ENCODE measurements around the gene ARIH2.
A peak's percentile ranks its signal among the peaks of the same experiment; 100 is the strongest.

The ARIH2 gene

DNA sequence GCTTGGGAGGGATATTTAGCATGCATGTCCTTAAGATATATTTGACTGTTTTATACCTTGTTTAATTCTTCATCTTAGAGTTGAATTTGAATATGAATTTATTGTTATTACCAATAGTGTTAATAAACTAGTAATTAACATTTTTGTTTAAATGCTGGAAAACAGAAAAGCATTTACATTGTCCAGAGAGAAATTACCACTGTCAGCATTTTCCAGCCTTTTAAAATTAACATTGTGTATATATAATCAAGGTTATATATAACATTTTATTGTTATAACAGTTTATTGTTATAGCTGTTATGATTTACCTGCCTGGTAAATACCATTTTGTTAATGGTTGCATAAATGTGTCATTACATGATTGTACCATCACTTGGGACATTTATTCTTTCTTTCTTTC is 63.4 kb downstream of the ARIH2 start:
- H3K9ac ChIP-seq (ENCODE audit: low read depth, low read length): no peak overlapping the region
- H3K9me3 ChIP-seq (replicated peaks; ENCODE audit: low read length): no peaks in the 10 kb centered on the region
- H3K4me3 ChIP-seq (ENCODE audit: low read length): no peak overlapping the region
- no peaks in the 10 kb centered on the region for H3K27me3 ChIP-seq (ENCODE audit: control insufficient read depth, insufficient read depth, low read length)
- no peak overlapping the region for H3K4me2 ChIP-seq (ENCODE audit: low read length)
- no peaks in the 10 kb centered on the region for H3K4me1 ChIP-seq (ENCODE audit: control insufficient read depth, insufficient read depth, low read length)
- peaks cover 63% of the 10 kb centered on the region for H3K36me3 ChIP-seq (ENCODE audit: insufficient read depth, low read length)

DNA sequence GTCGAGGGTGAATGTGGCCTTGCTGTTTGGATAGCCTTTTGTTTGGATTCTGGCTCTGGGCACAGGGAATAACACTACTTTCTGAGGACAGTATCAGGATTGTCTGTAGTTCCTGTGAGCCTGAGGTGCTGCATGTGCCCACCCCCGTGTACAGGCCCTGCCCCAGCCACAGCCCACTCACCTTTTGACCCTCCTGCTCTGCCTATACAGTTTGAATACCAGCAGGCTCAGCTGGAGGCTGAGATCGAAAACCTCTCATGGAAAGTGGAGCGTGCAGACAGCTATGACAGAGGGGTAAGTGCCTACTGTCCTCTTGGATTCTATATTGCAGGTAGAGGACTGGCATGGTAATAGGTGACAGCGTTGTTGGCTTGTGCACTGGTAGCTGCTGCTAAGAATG is 64.0 kb downstream of the ARIH2 start:
- H3K4me2 ChIP-seq (ENCODE audit: low read length): no peak overlapping the region
- H3K27me3 ChIP-seq (ENCODE audit: control insufficient read depth, insufficient read depth, low read length): no peaks in the 10 kb centered on the region
- no peaks in the 10 kb centered on the region for H3K4me1 ChIP-seq (ENCODE audit: control insufficient read depth, insufficient read depth, low read length)
- no peaks in the 10 kb centered on the region for H3K9me3 ChIP-seq (replicated peaks; ENCODE audit: low read length)
- peaks cover 61% of the 10 kb centered on the region for H3K36me3 ChIP-seq (ENCODE audit: insufficient read depth, low read length)
- no peak overlapping the region for H3K9ac ChIP-seq (ENCODE audit: low read depth, low read length)
- H3K4me3 ChIP-seq (ENCODE audit: low read length): no peak overlapping the region

DNA sequence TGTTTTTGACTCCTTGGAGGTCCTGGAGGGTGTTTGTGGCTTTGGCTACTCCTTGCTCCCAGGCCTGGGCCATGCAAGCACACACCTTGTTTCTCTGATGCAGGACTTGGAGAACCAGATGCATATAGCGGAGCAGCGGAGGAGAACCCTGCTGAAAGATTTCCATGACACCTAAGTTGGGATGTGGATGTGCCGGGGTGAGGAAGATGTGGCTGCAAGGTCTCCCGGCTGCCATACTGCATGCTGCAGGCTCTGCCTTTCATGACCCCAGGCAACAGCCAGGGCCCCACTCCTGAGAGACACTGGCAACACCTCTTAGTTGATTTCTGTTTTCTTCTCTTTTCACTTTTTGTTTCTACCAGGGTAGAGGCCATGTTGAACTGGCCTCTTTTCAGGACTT is 64.5 kb downstream of the ARIH2 start:
- H3K4me2 ChIP-seq (ENCODE audit: low read length): no peak overlapping the region
- H3K36me3 ChIP-seq (ENCODE audit: insufficient read depth, low read length): peaks cover 56% of the 10 kb centered on the region
- no peak overlapping the region for H3K9ac ChIP-seq (ENCODE audit: low read depth, low read length)
- no peak overlapping the region for H3K4me3 ChIP-seq (ENCODE audit: low read length)
- no peaks in the 10 kb centered on the region for H3K27me3 ChIP-seq (ENCODE audit: control insufficient read depth, insufficient read depth, low read length)
- no peaks in the 10 kb centered on the region for H3K9me3 ChIP-seq (replicated peaks; ENCODE audit: low read length)
- H3K4me1 ChIP-seq (ENCODE audit: control insufficient read depth, insufficient read depth, low read length): no peaks in the 10 kb centered on the region

DNA sequence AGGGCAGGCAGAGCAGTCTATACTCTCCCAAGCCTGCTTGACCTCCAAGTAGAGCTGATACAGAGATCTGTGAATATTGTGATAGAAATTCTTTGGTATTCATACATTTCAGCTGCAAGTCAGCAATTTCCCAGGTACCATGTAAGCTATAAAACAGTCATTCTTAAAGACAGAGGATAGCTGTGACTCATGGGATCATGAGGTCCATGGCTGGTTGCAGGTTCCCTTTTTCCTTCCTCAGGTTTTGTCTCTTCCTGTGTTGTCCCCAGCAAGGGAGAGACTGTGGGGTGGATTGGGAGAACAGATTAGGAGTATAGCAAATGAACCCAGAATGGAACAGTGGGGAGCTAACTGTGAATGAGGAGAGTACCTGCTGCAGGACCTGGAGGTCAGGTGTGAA is 66.0 kb downstream of the ARIH2 start:
- Histone ChIP-seq H3K9ac (ENCODE audit: low read depth, low read length) (no peak overlapping the region), H3K4me1 (ENCODE audit: control insufficient read depth, insufficient read depth, low read length) (peaks cover 8% of the 10 kb centered on the region), H3K36me3 (ENCODE audit: insufficient read depth, low read length) (peaks cover 47% of the 10 kb centered on the region), H3K9me3 (replicated peaks; ENCODE audit: low read length) (no peaks in the 10 kb centered on the region), H3K4me2 (ENCODE audit: low read length) (no peak overlapping the region), H3K27me3 (ENCODE audit: control insufficient read depth, insufficient read depth, low read length) (no peaks in the 10 kb centered on the region), H3K4me3 (ENCODE audit: low read length) (no peak overlapping the region)

DNA sequence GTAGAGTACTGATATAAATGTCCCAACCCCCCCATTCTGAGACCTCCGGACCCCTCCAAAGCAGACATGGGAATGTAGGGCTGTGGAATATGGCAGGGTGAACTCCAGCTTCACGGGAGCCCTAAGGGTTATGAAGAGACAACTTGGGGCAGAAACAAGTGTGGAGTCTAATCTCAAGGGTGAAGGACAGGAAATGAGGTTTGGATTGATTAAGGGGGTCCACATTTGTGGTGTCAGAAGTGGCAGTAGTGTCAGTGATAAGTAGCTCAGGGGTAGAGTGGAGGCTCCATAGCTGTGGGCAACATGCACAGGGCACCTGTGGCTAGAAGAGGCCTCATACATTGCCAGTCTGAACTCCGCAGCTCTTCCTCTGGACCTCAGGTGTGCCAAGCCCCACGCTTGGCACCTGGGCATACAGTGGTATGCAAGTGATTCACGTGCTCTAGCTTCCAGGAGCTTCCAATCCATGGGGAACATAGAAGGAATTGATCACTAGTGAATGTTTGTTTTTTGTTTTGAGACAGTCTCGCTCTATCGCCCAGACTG is 67.3 kb downstream of the ARIH2 start:
- H3K4me1 ChIP-seq (ENCODE audit: control insufficient read depth, insufficient read depth, low read length): peaks cover 12% of the 10 kb centered on the region
- H3K4me2 ChIP-seq (ENCODE audit: low read length): no peak overlapping the region
- no peak overlapping the region for H3K4me3 ChIP-seq (ENCODE audit: low read length)
- H3K27me3 ChIP-seq (ENCODE audit: control insufficient read depth, insufficient read depth, low read length): no peaks in the 10 kb centered on the region
- H3K36me3 ChIP-seq (ENCODE audit: insufficient read depth, low read length): peaks cover 38% of the 10 kb centered on the region
- H3K9ac ChIP-seq (ENCODE audit: low read depth, low read length): no peak overlapping the region
- no peaks in the 10 kb centered on the region for H3K9me3 ChIP-seq (replicated peaks; ENCODE audit: low read length)

DNA sequence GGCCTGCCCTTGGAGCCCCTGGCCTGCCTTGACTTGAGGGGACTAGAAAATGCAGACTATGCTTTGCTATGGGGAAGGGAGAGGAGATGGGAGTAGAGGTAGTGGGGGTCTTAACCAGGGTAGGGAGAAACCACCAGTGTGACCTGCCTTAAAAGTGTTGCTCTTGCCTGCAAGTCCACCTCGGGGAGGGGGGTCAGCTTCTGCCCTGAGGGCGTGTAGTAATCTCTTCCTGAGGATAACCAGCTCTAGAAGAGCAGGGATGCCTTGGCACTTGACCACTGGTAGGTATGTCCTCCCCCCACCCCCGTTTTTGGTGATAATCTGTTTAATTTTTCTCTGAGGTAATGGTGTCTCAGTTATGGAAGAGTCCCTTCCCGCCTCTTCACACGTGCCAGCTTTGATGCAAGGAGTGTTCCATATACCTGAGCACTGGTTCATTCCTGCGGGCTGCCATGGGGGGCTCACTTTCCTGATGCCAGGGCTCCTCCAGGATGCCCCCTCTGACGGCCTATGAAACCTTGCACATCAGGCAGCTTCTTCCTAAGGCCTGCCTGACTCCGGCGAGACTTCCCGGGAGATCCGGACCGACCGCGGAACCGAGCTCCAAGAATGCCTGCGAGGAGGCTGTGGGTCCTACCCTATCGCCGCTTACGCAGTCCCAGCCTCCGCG is 70.6 kb downstream of the ARIH2 start:
- Histone ChIP-seq H3K4me3 (ENCODE audit: low read length) (peak overlapping the region; percentile 75), H3K9ac (ENCODE audit: low read depth, low read length) (peak overlapping the region; percentile 82), H3K27me3 (ENCODE audit: control insufficient read depth, insufficient read depth, low read length) (no peaks in the 10 kb centered on the region), H3K4me2 (ENCODE audit: low read length) (peak overlapping the region; percentile 87), H3K36me3 (ENCODE audit: insufficient read depth, low read length) (peaks cover 11% of the 10 kb centered on the region), H3K9me3 (replicated peaks; ENCODE audit: low read length) (no peaks in the 10 kb centered on the region), H3K4me1 (ENCODE audit: control insufficient read depth, insufficient read depth, low read length) (peaks cover 22% of the 10 kb centered on the region)

DNA sequence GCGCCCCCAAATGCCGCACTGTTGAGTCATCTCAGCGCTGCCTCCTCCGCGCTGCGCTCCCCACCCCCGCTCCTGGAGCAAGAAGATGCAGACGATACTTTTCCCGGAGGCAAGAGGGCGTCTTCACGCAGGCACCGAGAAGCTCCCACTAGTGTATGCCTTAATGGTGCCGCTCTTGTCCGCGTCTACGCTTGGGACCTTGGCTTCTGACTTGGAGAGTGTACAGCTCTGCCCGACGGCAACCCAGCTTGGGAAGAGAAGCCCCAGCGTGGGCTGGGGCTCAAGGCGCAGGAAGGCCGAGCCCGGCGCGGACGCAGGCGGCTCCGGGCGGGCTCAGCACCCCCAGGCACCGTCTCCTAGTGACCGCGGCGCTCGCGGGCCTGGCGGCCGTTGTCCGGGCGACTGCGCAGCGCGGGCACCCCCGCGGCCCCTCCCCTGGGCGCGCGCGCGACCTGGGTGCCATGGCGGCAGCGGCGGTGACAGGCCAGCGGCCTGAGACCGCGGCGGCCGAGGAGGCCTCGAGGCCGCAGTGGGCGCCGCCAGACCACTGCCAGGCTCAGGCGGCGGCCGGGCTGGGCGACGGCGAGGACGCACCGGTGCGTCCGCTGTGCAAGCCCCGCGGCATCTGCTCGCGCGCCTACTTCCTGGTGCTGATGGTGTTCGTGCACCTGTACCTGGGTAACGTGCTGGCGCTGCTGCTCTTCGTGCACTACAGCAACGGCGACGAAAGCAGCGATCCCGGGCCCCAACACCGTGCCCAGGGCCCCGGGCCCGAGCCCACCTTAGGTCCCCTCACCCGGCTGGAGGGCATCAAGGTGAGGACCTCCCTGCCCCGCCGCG is 71.4 kb downstream of the ARIH2 start, which contains the start of gene P4HTM:
P4HTM (plus strand) TSS at position 446 of the 840 bp plus-strand sequence; CDS start at position 462, 16 bp downstream.
- H3K36me3 ChIP-seq (ENCODE audit: insufficient read depth, low read length): peaks cover 3% of the 10 kb centered on the region
- peak within 1 kb of the TSS; percentile 87 for H3K4me2 ChIP-seq (ENCODE audit: low read length)
- H3K4me3 ChIP-seq (ENCODE audit: low read length): peak within 1 kb of the TSS; percentile 75
- peak within 1 kb of the TSS; percentile 82 for H3K9ac ChIP-seq (ENCODE audit: low read depth, low read length)
- H3K27me3 ChIP-seq (ENCODE audit: control insufficient read depth, insufficient read depth, low read length): no peaks in the 10 kb centered on the region
- H3K4me1 ChIP-seq (ENCODE audit: control insufficient read depth, insufficient read depth, low read length): peaks cover 22% of the 10 kb centered on the region
- H3K9me3 ChIP-seq (replicated peaks; ENCODE audit: low read length): no peaks in the 10 kb centered on the region

DNA sequence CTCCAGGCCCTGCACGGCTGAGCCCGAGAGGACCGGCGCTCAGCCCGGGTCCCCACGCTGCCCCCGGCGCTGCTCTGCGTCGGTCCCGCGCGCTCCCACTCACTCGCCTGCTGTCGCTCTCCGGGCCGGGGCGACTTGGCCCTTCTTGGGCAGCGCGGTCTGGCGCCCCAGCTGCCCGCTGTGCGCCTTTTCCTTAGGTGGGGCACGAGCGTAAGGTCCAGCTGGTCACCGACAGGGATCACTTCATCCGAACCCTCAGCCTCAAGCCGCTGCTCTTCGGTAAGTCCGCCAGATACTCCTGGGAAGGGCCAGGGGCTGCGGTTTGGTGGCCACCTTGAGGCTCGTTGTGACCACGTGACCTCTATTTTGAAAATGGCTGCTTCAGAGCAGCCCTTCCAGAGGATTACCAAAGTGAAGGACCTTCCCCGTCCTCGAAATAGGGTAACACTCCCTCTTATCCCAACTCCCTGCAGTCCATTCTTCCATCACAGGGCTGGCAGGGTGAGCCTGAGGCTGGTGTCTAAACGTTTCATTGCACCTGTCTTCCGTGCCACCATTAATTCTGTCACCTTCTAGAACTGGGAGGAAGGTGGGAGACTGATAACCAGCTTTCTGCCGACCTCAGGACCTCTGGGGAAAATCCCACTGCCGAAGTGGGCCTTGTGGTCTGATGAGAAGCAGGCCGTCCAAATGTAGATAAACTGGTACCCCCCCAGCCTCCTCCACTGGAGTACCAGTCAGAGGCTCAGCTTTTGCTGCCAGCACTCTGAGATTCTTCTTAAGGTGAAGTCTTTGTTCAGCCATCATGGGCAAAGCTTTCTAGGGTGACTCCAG is 72.2 kb downstream of the ARIH2 start:
- Histone ChIP-seq H3K4me1 (ENCODE audit: control insufficient read depth, insufficient read depth, low read length) (peaks cover 22% of the 10 kb centered on the region), H3K4me3 (ENCODE audit: low read length) (peak overlapping the region; percentile 75), H3K36me3 (ENCODE audit: insufficient read depth, low read length) (no peaks in the 10 kb centered on the region)

DNA sequence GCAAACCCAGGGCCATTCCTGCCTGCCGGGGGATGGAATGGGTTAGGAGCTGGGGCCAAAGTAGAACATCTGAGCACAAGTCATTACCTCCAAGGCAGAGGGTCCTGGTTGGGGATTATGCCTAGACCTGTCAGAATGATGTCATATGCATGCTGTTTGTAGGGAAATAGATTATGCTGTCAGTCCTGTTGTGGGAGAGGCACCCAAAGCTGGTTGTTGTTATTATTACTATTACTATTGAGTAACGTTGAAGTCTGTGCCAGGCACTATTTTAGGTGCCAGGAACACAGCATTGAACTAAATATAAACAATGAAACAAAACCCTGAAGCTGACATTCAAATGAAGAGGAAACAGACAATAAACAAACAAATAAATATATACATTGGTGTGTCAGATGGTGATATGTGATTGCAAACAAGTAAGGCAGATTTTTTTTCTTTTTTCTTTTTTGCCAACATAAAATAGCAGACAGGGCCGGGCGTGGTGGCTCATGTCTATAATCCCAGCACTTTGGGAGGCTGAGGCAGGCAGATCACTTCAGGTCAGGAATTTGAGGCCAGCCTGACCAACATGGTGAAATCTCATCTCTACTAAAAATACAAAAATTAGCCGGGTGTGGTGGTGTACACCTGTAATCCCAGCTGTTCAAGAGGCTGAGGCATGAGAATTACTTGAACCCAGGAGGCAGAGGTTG is 73.4 kb downstream of the ARIH2 start:
- H3K4me2 ChIP-seq (ENCODE audit: low read length): peak overlapping the region; percentile 87
- no peaks in the 10 kb centered on the region for H3K9me3 ChIP-seq (replicated peaks; ENCODE audit: low read length)
- peak overlapping the region; percentile 75 for H3K4me3 ChIP-seq (ENCODE audit: low read length)
- peaks cover 22% of the 10 kb centered on the region for H3K4me1 ChIP-seq (ENCODE audit: control insufficient read depth, insufficient read depth, low read length)
- no peak overlapping the region for H3K9ac ChIP-seq (ENCODE audit: low read depth, low read length)
- peaks cover 5% of the 10 kb centered on the region for H3K36me3 ChIP-seq (ENCODE audit: insufficient read depth, low read length)
- no peaks in the 10 kb centered on the region for H3K27me3 ChIP-seq (ENCODE audit: control insufficient read depth, insufficient read depth, low read length)

More for the DNA sequence above, 72.2 kb downstream of the ARIH2 start:
- H3K9me3 ChIP-seq (replicated peaks; ENCODE audit: low read length): no peaks in the 10 kb centered on the region
- H3K27me3 ChIP-seq (ENCODE audit: control insufficient read depth, insufficient read depth, low read length): no peaks in the 10 kb centered on the region
- peak overlapping the region; percentile 87 for H3K4me2 ChIP-seq (ENCODE audit: low read length)
- peak overlapping the region; percentile 82 for H3K9ac ChIP-seq (ENCODE audit: low read depth, low read length)

DNA sequence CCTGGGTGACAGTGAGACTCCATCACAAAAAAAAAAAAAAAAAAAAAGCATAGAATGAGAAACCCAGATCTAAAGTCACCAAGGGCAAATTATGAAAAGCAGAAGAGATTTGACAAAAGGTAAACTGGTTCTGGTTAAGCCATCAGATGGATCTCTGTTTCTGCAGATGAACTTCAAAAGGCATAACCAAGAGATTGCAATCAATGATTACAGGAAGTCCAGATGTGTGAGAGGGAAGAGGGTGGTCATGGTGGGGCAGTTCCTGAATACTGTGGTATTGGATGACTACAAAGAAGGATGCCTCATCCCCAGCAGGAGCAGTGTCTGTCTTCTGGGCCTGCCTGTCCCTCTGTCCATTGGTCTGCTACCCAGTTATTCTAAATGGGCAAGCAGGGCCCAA is 75.2 kb downstream of the ARIH2 start:
- H3K4me2 ChIP-seq (ENCODE audit: low read length): no peak overlapping the region
- no peak overlapping the region for H3K4me3 ChIP-seq (ENCODE audit: low read length)
- H3K36me3 ChIP-seq (ENCODE audit: insufficient read depth, low read length): peaks cover 5% of the 10 kb centered on the region
- no peaks in the 10 kb centered on the region for H3K9me3 ChIP-seq (replicated peaks; ENCODE audit: low read length)
- H3K27me3 ChIP-seq (ENCODE audit: control insufficient read depth, insufficient read depth, low read length): no peaks in the 10 kb centered on the region
- peaks cover 22% of the 10 kb centered on the region for H3K4me1 ChIP-seq (ENCODE audit: control insufficient read depth, insufficient read depth, low read length)
- no peak overlapping the region for H3K9ac ChIP-seq (ENCODE audit: low read depth, low read length)

Data from skeletal muscle satellite cell (primary cell).